Liver (tissue), 9 donors: Measurements from ENCODE around the gene F8. TPM values are rescaled to one million over a fixed set of nuclear protein-coding genes. Genes with fewer than 3 reads are reported as not detected.
"Not testable (repeated sequence)": the region's sequence is repeated elsewhere in the genome, so short reads cannot be mapped to it uniquely, and the experiment has no call there.

ENCODE experiments used
- DNase-seq: peaks from one replicate; pipeline ENCODE4 v3.0.0-alpha.2; 2017; ENCODE audit warnings: low spot score
- H3K27ac ChIP-seq, 2 donors: one replicate each; pipeline ENCODE4 v1.7.0; 2013; ENCODE audit warnings: inconsistent platforms in 2 of 2, low read length in 2 of 2, control low read depth in 1 of 2, low read depth in 1 of 2, mild to moderate bottlenecking in 1 of 2
- H3K27me3 ChIP-seq, 4 donors: one replicate each; pipeline versions ENCODE4 v1.6.1 to v1.7.0; 2013; ENCODE audit warnings: low read length in 3 of 4, inconsistent platforms in 1 of 4, mild to moderate bottlenecking in 1 of 4, moderate library complexity in 1 of 4; ENCODE audit not compliant: control insufficient read depth in 4 of 4, insufficient read depth in 4 of 4
- H3K36me3 ChIP-seq, 4 donors: one replicate each; pipeline versions ENCODE4 v1.6.1 to v1.7.0; 2013; ENCODE audit warnings: low read length in 3 of 4, mild to moderate bottlenecking in 3 of 4, low read depth in 1 of 4, moderate library complexity in 1 of 4; ENCODE audit not compliant: control insufficient read depth in 4 of 4, insufficient read depth in 3 of 4
- H3K4me1 ChIP-seq, 4 donors: one replicate each; pipeline versions ENCODE4 v1.6.1 to v1.7.0; 2013; ENCODE audit warnings: low read length in 3 of 4, mild to moderate bottlenecking in 3 of 4, moderate library complexity in 1 of 4; ENCODE audit not compliant: control insufficient read depth in 4 of 4, insufficient read depth in 4 of 4
- H3K4me3 ChIP-seq, 3 donors: one replicate each; pipeline versions ENCODE4 v1.6.1 to v1.7.0; 2013; ENCODE audit warnings: low read length in 3 of 3, control low read depth in 1 of 3, low read depth in 1 of 3, mild to moderate bottlenecking in 1 of 3
- H3K9ac ChIP-seq, 2 donors: one replicate each; pipeline ENCODE4 v1.7.0; 2013; ENCODE audit warnings: low read length in 2 of 2, mild to moderate bottlenecking in 2 of 2, moderate library complexity in 2 of 2, control low read depth in 1 of 2, low read depth in 1 of 2
- H3K9me3 ChIP-seq, 4 donors: one replicate each; pipeline versions ENCODE4 v1.6.1 to v1.7.0; 2013; ENCODE audit warnings: low read length in 3 of 4; ENCODE audit not compliant: control insufficient read depth in 4 of 4
- CTCF ChIP-seq: fragments of 150-350 bp; IDR thresholded peaks from 2 replicates; pipeline ENCODE4 v1.5.1; 2017; ENCODE audit warnings: improper control_type of control experiment, low read depth, low read length; ENCODE audit not compliant: missing input control
- FOXA2 ChIP-seq: IDR thresholded peaks from 2 replicates; pipeline ENCODE4 v1.6.1; 2016; ENCODE audit warnings: antibody characterized with exemption
- HNF4A ChIP-seq, 2 donors: conservative IDR thresholded peaks; 2 replicates each; pipeline ENCODE4 v1.6.1; 2016; ENCODE audit warnings: antibody characterized with exemption in 2 of 2, mild to moderate bottlenecking in 2 of 2
- HNF4G ChIP-seq: IDR thresholded peaks from 2 replicates; pipeline ENCODE4 v1.6.1; 2016; ENCODE audit warnings: antibody characterized with exemption
- JUND ChIP-seq, 2 donors: IDR thresholded peaks; 2 replicates each; pipeline ENCODE4 v1.6.1; 2016; ENCODE audit warnings: antibody characterized with exemption in 2 of 2
- RAD21 ChIP-seq, 2 donors: IDR thresholded peaks; 2 replicates each; pipeline ENCODE4 v1.6.1; 2016; ENCODE audit warnings: antibody characterized with exemption in 2 of 2, mild to moderate bottlenecking in 2 of 2
- RXRA ChIP-seq, 2 donors: IDR thresholded peaks; 2 replicates each; pipeline ENCODE4 v1.6.1; 2017 to 2018; ENCODE audit warnings: antibody characterized with exemption in 2 of 2, mild to moderate bottlenecking in 1 of 2
- WGBS: extraction: QIAGEN DNeasy Blood & Tissue Kit; methylation state at CpG from one replicate; pipeline ENCODE4 v1.1.7; 2013; 5-methylcytosine and 5-hydroxymethylcytosine counted together
- polyA plus RNA-seq, 2 donors: library from polyadenylated mRNA; stranded (reverse) in 1 of 2; unstranded in 1 of 2; fragments of 200-250 nt in 1 of 2; fragments of >200 nt in 1 of 2; fragmentation: Nextera tagmentation in 1 of 2; extraction: Ambion mirVana in 1 of 2; gene quantifications; one replicate each; pipeline versions ENCODE4 v1.2.1 to v1.2.3, GENCODE V29; 2013 to 2015
- total RNA-seq, 2 donors: library from RNA; depleted of rRNA; stranded (reverse); fragments of >200 nt; gene quantifications; one replicate each; pipeline ENCODE4 v1.2.3, GENCODE V29; 2014
- donor health status: healthy.
- donor health status: healthy.
- donor health status: healthy.
- donor health status: healthy.
- donor health status: healthy.

The F8 gene
- total and polyA plus RNA-seq, 4 donors = 8.0 to 22.3 (median 13.8) TPM

GRCh38 chrX:154961947-154962346 is 60.6 kb downstream of the F8 start (continued):
- no peak for TF ChIP-seq CTCF
- TF ChIP-seq JUND (IDR thresholded peaks at IDR 0.05) = no peak

- WGBS = 93% methylated on average over 3 of the region's 3 CpGs
- H3K36me3 ChIP-seq, H3K9me3 ChIP-seq, H3K4me3 ChIP-seq, H3K9ac ChIP-seq, H3K4me1 ChIP-seq, H3K27ac ChIP-seq, H3K27me3 ChIP-seq, DNase-seq: not testable (repeated sequence)
These were observed 66.7 kb downstream of the F8 start for GRCh38 chrX:154955799-154956198.

GRCh38 chrX:154939265-154939664 is 83.3 kb downstream of the F8 start:
- H3K4me3 ChIP-seq, H3K9me3 ChIP-seq, H3K27me3 ChIP-seq, DNase-seq, H3K9ac ChIP-seq, H3K4me1 ChIP-seq, H3K27ac ChIP-seq, H3K36me3 ChIP-seq: not testable (repeated sequence)
- 84% methylated on average over 10 of the region's 10 CpGs for WGBS

GRCh38 chrX:154924771-154925170 is 97.8 kb downstream of the F8 start:
- not testable (repeated sequence) for H3K27me3 ChIP-seq, H3K9ac ChIP-seq, H3K9me3 ChIP-seq, H3K36me3 ChIP-seq, H3K27ac ChIP-seq, H3K4me1 ChIP-seq, DNase-seq, H3K4me3 ChIP-seq
- WGBS = 97% methylated on average over 5 of the region's 5 CpGs

- Histone ChIP-seq H3K9ac (no peak overlapping the region), H3K27me3 (no peaks in the 10 kb centered on the region), H3K36me3 (no peaks in the 10 kb centered on the region), H3K27ac (no peak overlapping the region), H3K4me1 (peaks cover 0 to 5% (median under 1%) of the 10 kb centered on the region in 4 donors), H3K9me3 (no peaks in the 10 kb centered on the region), H3K4me3 (peak overlapping the region in 1 of 3 donors; percentile 31)
- peak; percentile 58 for TF ChIP-seq CTCF
- peak; percentile 83 to 93 for TF ChIP-seq RAD21 (IDR thresholded peaks at IDR 0.05)
- TF ChIP-seq HNF4A (conservative IDR thresholded peaks at IDR 0.05) = peak in 1 of 2 donors; percentile 10
- peak in 1 of 2 donors; percentile 27 for TF ChIP-seq RXRA (IDR thresholded peaks at IDR 0.05)
- TF ChIP-seq HNF4G = no peak
- no peak for TF ChIP-seq FOXA2
- peak; percentile 34 for DNase-seq
- WGBS = 13% methylated on average over 5 of the region's 5 CpGs
These were observed 104.5 kb downstream of the F8 start for GRCh38 chrX:154918060-154918483.
